ACHN (cell line): ENCODE data around the gene SKIL.

ENCODE experiments used
- DNase-seq: peaks from one replicate; pipeline ENCODE4 v3.0.0-alpha.2; 2015
- in situ Hi-C: cut with HindIII; loops from 2 replicates; pipeline ENCODE4 v1.10.0; 2017; ENCODE audit warnings: low sequenced_read_pairs, low pct_ligation_motif_present, low pct_unique_long_range_greater_than_20kb

The SKIL gene

GRCh38 chr3:170425491-170426239 is 68.2 kb downstream of the SKIL start:
- no peak for DNase-seq
- in situ Hi-C loops: loop anchor here (25.0 kb wide), 1 partner anchor 387 kb away; no protein-coding TSS in a partner anchor

DNA sequence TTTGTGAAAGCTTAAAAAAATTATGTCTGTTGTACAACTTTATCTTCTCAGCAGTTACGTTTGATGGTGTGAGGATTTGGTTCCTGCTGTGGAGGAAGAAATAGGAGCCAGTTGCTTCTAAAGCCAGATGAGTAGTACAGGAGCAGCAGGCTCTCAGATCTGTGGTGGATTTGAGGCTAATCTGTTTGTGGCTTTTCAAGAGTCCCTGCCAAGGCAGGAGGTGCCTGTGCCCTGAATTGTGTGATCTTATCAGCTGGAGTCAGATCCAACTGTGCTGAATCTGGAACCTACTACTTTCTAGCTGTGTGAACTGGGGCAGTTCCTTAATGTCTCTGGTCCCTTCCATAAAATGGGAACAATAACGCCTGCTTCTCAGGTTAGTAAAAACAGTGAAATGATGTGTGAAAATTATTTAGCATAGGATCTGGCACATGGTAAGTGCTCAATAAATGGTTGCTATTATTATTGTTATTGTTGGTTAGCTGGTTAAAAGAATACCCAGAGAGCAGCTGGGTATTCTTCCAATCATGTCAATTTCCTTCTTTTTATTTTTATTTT is 68.8 kb downstream of the SKIL start:
- no peak for DNase-seq
- in situ Hi-C loops: loop anchor here (25.0 kb wide), 1 partner anchor 386 kb away; no protein-coding TSS in a partner anchor

DNA sequence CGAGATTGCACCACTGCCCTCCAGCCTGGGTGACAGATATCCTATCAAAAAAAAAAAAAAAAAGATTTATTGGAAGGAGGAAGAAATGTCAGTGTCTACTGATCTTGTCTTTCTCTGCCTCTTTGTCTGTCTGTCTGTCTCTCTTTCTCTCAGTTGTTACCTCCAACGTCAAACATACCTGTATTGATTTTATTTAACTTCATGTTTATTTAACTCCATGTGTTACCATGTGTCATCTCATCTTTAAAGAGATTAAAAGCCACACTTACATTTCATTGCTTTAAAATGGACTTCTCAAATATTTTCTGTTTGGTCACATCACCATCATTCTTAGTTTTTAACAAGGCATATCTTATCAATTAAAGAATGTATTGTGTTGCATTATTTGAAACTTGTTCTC is 70.6 kb downstream of the SKIL start:
- DNase-seq: no peak
- in situ Hi-C loops: loop anchor here (25.0 kb wide), 1 partner anchor 384 kb away; no protein-coding TSS in a partner anchor

- DNase-seq: peak; percentile 51
- in situ Hi-C loops: loop anchor here (25.0 kb wide), 1 partner anchor 383 kb away; no protein-coding TSS in a partner anchor
Observed at GRCh38 chr3:170429050-170429449, 71.5 kb downstream of the SKIL start.

DNA sequence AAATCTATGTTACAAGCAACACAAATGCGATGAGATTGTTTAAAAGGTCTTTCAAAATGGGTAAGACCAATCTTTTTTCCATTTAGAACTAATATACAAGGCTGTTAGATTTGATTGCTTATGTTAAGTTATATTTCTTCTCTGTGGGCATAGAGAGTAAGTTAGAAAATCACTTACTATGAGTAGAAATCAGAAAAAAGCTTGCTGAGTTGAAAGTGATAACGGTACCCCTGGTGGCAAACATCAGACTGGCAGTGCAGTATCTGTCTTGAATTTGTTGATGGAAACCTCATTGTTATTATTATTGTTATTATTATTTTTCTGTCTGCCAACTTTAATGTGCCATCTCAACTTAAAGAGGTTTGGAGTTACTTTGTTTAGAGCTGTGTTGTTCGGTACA is 73.5 kb downstream of the SKIL start:
- no peak for DNase-seq
- in situ Hi-C loops: loop anchor here (25.0 kb wide), 1 partner anchor 381 kb away; no protein-coding TSS in a partner anchor

DNA sequence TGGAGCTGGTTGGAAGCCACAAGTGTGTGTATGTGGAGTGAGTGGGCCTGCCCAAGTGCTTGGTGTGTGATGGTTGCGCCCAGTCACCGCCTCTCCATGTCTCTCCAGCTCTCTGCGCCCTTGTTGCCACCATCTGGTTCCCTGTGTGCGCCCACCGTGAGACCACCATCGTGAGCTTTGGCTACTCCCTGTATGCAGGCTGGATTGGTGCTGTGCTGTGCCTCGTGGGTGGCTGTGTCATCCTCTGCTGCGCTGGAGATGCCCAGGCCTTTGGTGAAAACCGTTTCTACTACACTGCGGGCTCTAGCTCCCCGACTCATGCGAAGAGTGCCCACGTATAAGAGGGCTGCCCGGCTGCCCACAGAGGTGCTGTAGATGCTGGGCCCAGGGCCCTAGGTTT is 74.9 kb downstream of the SKIL start:
- no peak for DNase-seq
- in situ Hi-C loops: loop anchor here (25.0 kb wide), 1 partner anchor 380 kb away; no protein-coding TSS in a partner anchor

GRCh38 chr3:170436697-170437096 is 79.2 kb downstream of the SKIL start:
- DNase-seq: no peak
- in situ Hi-C loops: loop anchor here (25.0 kb wide), 1 partner anchor 376 kb away; no protein-coding TSS in a partner anchor

GRCh38 chr3:170437176-170437575 is 79.7 kb downstream of the SKIL start:
- in situ Hi-C loops: loop anchor here (25.0 kb wide), 1 partner anchor 375 kb away; no protein-coding TSS in a partner anchor
- no peak for DNase-seq

DNA sequence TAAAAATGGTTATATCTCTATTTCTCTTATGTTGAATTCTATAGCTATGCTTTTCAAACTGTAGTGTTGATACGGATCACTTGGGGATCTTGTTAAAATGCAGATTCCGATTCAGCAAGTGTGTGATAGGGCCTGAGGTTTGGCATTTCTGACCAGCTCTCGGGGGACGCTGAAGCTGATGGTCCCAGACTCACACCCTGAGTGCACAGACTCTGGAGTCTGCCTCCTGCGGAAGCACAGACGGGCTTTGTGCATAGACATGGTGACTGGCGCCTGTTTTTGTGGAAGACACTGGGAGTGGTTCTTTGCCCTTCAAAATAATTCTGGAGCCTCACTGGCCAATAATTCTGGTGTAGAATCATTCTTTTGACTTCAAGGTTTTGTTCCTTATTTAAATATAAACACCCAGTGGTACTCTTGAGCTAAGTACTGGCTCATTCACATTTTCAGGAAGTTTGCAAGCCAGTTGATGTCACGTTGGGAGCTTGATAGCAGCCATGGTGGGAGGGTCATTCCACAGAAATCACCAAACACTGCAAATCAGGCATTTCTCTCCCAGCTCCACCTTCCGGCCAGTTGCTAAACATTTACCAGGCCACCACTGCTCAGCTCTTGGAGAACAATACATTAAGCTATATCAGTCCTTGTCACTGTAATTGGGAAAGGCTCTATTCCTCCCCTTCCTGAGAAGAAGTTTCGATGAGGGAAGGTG is 80.3 kb downstream of the SKIL start:
- in situ Hi-C loops: loop anchor here (25.0 kb wide), 1 partner anchor 374 kb away; no protein-coding TSS in a partner anchor
- DNase-seq: peak; percentile 10

- in situ Hi-C loops: loop anchor here (25.0 kb wide), 1 partner anchor 373 kb away; no protein-coding TSS in a partner anchor
- no peak for DNase-seq
Observed at GRCh38 chr3:170438836-170439235, 81.3 kb downstream of the SKIL start.

GRCh38 chr3:170440344-170440743 is 82.8 kb downstream of the SKIL start:
- in situ Hi-C loops: loop anchor here (25.0 kb wide), 1 partner anchor 372 kb away; no protein-coding TSS in a partner anchor
- DNase-seq: peak; percentile 13

DNA sequence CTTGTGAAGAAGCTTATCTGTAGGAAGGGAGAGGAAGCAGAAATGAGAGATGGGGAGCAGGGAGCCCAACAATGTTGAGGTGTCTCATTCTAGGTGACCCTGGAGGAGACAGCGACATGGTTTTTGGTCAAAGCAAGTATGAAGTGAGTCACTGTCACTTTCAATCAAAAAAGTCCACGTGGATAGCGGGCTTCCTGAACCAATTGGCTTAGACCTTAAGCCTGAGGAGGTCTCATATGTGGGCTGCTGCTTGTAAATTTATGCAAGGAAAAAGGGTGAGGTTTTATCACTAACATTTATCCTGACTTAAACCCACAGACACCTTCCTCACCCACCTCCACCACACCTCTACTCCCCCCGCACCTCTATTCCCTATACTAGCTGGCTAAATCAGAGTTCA is 83.9 kb downstream of the SKIL start:
- in situ Hi-C loops: loop anchor here (25.0 kb wide), 1 partner anchor 371 kb away; no protein-coding TSS in a partner anchor
- DNase-seq: no peak

DNA sequence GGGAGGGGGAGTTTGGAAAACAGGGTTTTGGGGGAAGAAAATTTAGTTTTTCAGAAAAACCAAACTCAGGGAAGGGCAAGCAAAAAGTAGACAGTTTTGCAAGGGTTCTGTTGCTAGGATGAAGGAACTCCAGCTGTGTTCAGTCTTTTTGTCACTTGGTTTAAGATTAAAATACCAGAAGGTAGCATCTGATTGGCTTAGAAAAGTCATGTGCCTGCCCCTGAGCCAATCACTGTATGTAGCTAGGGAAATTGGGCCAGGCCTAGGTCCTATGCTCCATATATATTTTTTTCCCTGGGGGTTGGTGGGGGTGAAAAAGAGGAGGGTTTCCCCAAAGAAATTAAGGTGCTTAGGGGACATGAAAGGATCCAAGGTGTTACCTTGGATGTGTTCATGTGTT is 85.4 kb downstream of the SKIL start:
- DNase-seq: no peak
- in situ Hi-C loops: loop anchor here (25.0 kb wide), 1 partner anchor 369 kb away; no protein-coding TSS in a partner anchor

DNA sequence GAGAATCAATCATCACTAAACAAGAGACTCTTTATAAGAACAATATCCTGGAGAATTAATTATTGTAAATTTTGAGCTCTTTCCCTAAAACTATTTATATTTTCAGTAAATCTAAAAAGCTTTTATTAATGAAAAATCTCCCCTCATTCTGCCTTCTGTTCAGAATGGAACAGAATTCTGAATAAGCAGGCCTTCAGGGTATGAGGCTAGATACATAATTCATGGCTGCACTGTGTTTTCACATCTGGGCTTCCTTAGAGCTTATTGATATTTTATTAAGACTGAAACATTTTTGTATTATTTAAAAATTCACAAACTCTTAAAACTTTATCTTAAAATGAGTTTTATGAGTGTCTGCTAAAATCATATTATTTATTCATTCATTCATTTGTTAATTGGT is 85.9 kb downstream of the SKIL start:
- in situ Hi-C loops: loop anchor here (25.0 kb wide), 1 partner anchor 369 kb away; no protein-coding TSS in a partner anchor
- no peak for DNase-seq
